IMR-90 (cell line): Measurements from ENCODE around the gene SERPINB1. TPM values are rescaled to one million over a fixed set of nuclear protein-coding genes. Genes with fewer than 3 reads are reported as not detected.

Experiments
- ATAC-seq: fragments of 200-7000 bp; cut with Tn5 transposase; 2 replicates; pipeline ENCODE4 v1.9.1; 2020; ENCODE audit warnings: low read depth, mild to moderate bottlenecking, moderate library complexity
- BruUV-seq: library from RNA; stranded (reverse); fragments of 400-500 nt; replicated peaks from 2 replicates; lab custom pipeline; 2021; lab: Mats Ljungman, UMichigan
- CTCF ChIA-PET: fragments of 300-600 bp; formaldehyde crosslinking; extraction: SDS; loops from one replicate; lab custom pipeline; 2021; ENCODE audit warnings: antibody characterized with exemption; lab: Yijun Ruan, JAX
- POLR2A ChIA-PET: fragments of 300-600 bp; sonication (Branson Sonifier 250); formaldehyde crosslinking; loops from one replicate; lab custom pipeline; 2022; ENCODE audit warnings: antibody characterized with exemption; ENCODE audit not compliant: unreplicated experiment; lab: Charles Lee
- DNase-seq: peaks from one replicate; pipeline ENCODE4 v3.0.0; 2013
- H2AFZ ChIP-seq: replicated peaks from 2 replicates; pipeline ENCODE3; 2013; ENCODE audit warnings: low read length, mild to moderate bottlenecking; ENCODE audit not compliant: poor library complexity
- H2AK5ac ChIP-seq: 2 replicates; pipeline ENCODE4 v1.6.1; 2013; ENCODE audit warnings: low read depth, low read length, inconsistent platforms
- H2AK9ac ChIP-seq: replicated peaks from 2 replicates; pipeline ENCODE3; 2013; ENCODE audit warnings: mild to moderate bottlenecking, low read depth, low read length, moderate library complexity; ENCODE audit not compliant: poor library complexity
- H2BK120ac ChIP-seq: 2 replicates; pipeline ENCODE4 v1.6.1; 2013; ENCODE audit warnings: low read depth, low read length, inconsistent platforms
- H2BK15ac ChIP-seq: 3 replicates; pipeline ENCODE4 v1.6.1; 2013; ENCODE audit warnings: low read depth, low read length, inconsistent platforms
- H2BK20ac ChIP-seq: 2 replicates; pipeline ENCODE4 v1.6.1; 2013; ENCODE audit warnings: low read depth, mild to moderate bottlenecking, inconsistent platforms, low read length, moderate library complexity
- H2BK5ac ChIP-seq: 2 replicates; pipeline ENCODE4 v1.6.1; 2013; ENCODE audit warnings: mild to moderate bottlenecking, low read depth, low read length, inconsistent platforms; ENCODE audit not compliant: poor library complexity, severe bottlenecking
- H3K14ac ChIP-seq: replicated peaks from 2 replicates; pipeline ENCODE4 v1.6.1; 2013; ENCODE audit warnings: low read depth, low read length, inconsistent platforms
- H3K18ac ChIP-seq: 2 replicates; pipeline ENCODE4 v1.6.1; 2013; ENCODE audit warnings: low read depth, low read length, control low read depth
- H3K23ac ChIP-seq: 2 replicates; pipeline ENCODE4 v1.6.1; 2013; ENCODE audit warnings: low read depth, low read length, inconsistent platforms
- H3K27ac ChIP-seq: 2 replicates; pipeline ENCODE4 v1.5.1; 2013; ENCODE audit warnings: mild to moderate bottlenecking, control low read depth, low read length; ENCODE audit not compliant: insufficient read depth
- H3K27me3 ChIP-seq: 2 replicates; pipeline ENCODE4 v1.6.1; 2013; ENCODE audit warnings: low read length; ENCODE audit not compliant: control insufficient read depth, insufficient read depth
- H3K36me3 ChIP-seq: 2 replicates; pipeline ENCODE4 v1.6.1; 2013; ENCODE audit warnings: low read length, mixed read lengths; ENCODE audit not compliant: control insufficient read depth, insufficient read depth
- H3K4ac ChIP-seq: 2 replicates; pipeline ENCODE4 v1.6.1; 2013; ENCODE audit warnings: low read depth, low read length, inconsistent platforms
- H3K4me1 ChIP-seq: 2 replicates; pipeline ENCODE4 v1.6.1; 2013; ENCODE audit warnings: low read length, mixed read lengths; ENCODE audit not compliant: control insufficient read depth, insufficient read depth
- H3K4me2 ChIP-seq: 2 replicates; pipeline ENCODE4 v1.6.1; 2013; ENCODE audit warnings: low read depth, mild to moderate bottlenecking, control low read depth, low read length, moderate library complexity
- H3K4me3 ChIP-seq: 2 replicates; pipeline ENCODE4 v1.5.1; 2013; ENCODE audit warnings: low read depth, mild to moderate bottlenecking, control low read depth, low read length, moderate library complexity; ENCODE audit not compliant: insufficient read depth
- H3K56ac ChIP-seq: 2 replicates; pipeline ENCODE4 v1.6.1; 2013; ENCODE audit warnings: low read length, inconsistent platforms; ENCODE audit not compliant: insufficient read depth; ENCODE audit errors: extremely low read depth
- H3K79me1 ChIP-seq, 2 experiments: 2 replicates each; pipeline ENCODE4 v1.6.1; 2013; ENCODE audit warnings: low read length in 2 of 2, inconsistent platforms in 1 of 2, low read depth in 1 of 2
- H3K9ac ChIP-seq: 2 replicates; pipeline ENCODE4 v1.6.1; 2013; ENCODE audit warnings: low read depth, low read length, control low read depth
- H3K9me1 ChIP-seq: 2 replicates; pipeline ENCODE4 v1.6.1; 2013; ENCODE audit warnings: low read length, inconsistent platforms; ENCODE audit not compliant: insufficient read depth
- H3K9me3 ChIP-seq: 2 replicates; pipeline ENCODE4 v1.6.1; 2013; ENCODE audit warnings: low read length; ENCODE audit not compliant: control insufficient read depth, insufficient read depth
- H4K20me1 ChIP-seq: 2 replicates; pipeline ENCODE4 v1.6.1; 2013; ENCODE audit warnings: low read length, inconsistent platforms; ENCODE audit not compliant: insufficient read depth
- H4K5ac ChIP-seq: 2 replicates; pipeline ENCODE4 v1.6.1; 2013; ENCODE audit warnings: mild to moderate bottlenecking, low read depth, low read length, control low read depth
- H4K8ac ChIP-seq, 2 experiments: 2 replicates each; pipeline ENCODE4 v1.6.1; 2013; ENCODE audit warnings: low read depth in 2 of 2, low read length in 2 of 2, control low read depth in 1 of 2, inconsistent platforms in 1 of 2
- H4K91ac ChIP-seq: 2 replicates; pipeline ENCODE4 v1.6.1; 2013; ENCODE audit warnings: low read depth, low read length, inconsistent platforms; ENCODE audit not compliant: insufficient read depth
- BHLHE40 ChIP-seq: fragments of 150-350 bp; IDR thresholded peaks from 2 replicates; pipeline ENCODE4 v1.6.1; 2016; ENCODE audit warnings: mild to moderate bottlenecking, low read depth, low read length
- MAFK ChIP-seq: IDR thresholded peaks from 2 replicates; pipeline ENCODE4 v1.6.1; 2012; ENCODE audit warnings: low read depth, low read length, improper control_type of control experiment
- RCOR1 ChIP-seq: IDR thresholded peaks from 2 replicates; pipeline ENCODE4 v1.6.1; 2012; ENCODE audit warnings: mild to moderate bottlenecking, low read length, improper control_type of control experiment; ENCODE audit not compliant: insufficient replicate concordance
- WGBS, 2 experiments: methylation state at CpG; one replicate each; pipeline versions ENCODE4 v1.1.5 to v1.1.7; 2013; ENCODE audit warnings: missing lambda C conversion rate in 2 of 2; ENCODE audit not compliant: insufficient read length in 1 of 2; ENCODE audit errors: extremely low coverage in 2 of 2; 5-methylcytosine and 5-hydroxymethylcytosine counted together
- dilution Hi-C: fragments of 300-500 bp; cut with HindIII; formaldehyde crosslinking; loops from one replicate; pipeline ENCODE4 v1.14.3; 2018; ENCODE audit warnings: low sequenced_read_pairs; ENCODE audit not compliant: unreplicated experiment
- in situ Hi-C: fragments of 300-500 bp; cut with MboI; formaldehyde crosslinking; loops from 3 replicates; pipeline ENCODE4 v1.14.3; 2019; ENCODE audit warnings: low sequenced_read_pairs, inconsistent platforms, mixed read lengths
- intact Hi-C: fragments of 100-400 bp; cut with micrococcal nuclease; formaldehyde crosslinking; loops from 2 replicates; pipeline ENCODE4 v1.10.0; 2022
- polyA plus RNA-seq, 3 experiments: library from polyadenylated mRNA; depleted of rRNA; stranded (reverse); fragments of >200 nt; gene quantifications; 2 replicates each; pipeline ENCODE4 v1.2.3, GENCODE V29; 2012; ENCODE audit warnings: low replicate concordance in 1 of 3
- total RNA-seq: library from RNA; depleted of rRNA; stranded (reverse); fragments of >200 nt; gene quantifications from 2 replicates; pipeline ENCODE4 v1.2.3, GENCODE V29; 2012
- TF ChIP-seq, protein P1 (sequence below): conservative IDR thresholded peaks from 2 replicates; pipeline ENCODE4 v1.5.1; 2012; ENCODE audit warnings: mild to moderate bottlenecking, low read depth, low read length, improper control_type of control experiment

Gene SERPINB1
- total and polyA plus RNA-seq, 2 of the 4 experiments (the other 2 are of a cell fraction) = 6.1 to 9.1 TPM

DNA sequence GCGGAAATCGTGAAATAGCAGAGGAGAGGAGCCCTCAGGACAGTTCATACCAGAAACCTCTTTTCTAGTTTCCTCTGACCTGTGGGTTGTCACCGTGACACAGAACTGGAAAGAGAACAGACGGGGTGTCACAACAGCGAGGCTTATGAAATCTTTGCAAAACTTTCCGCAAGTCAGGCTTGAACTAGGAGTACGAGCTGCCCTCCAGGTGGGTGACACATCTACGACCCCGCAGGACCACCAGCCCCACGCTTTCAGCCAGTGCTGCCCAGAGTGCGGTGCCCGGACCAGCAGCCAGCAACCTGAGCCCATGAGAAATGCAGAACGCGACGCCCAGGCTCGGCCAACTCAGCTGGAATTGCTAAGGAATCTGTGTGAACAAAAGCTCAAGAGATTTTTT is 45.7 kb downstream of the SERPINB1 start:
- Histone ChIP-seq H3K9me1 (peaks cover 17% of the 10 kb centered on the region; the same call in 1 of the 2 replicates), H2BK20ac (no peak overlapping the region), H3K23ac (no peak overlapping the region), H3K27ac (no peak overlapping the region), H3K4me3 (no peak overlapping the region), H4K8ac (no peak overlapping the region), H3K4me1 (peaks cover 9% of the 10 kb centered on the region; the same call in 1 of the 2 replicates), H3K79me1 (peaks cover 7 to 43% of the 10 kb centered on the region in 2 experiments; a peak in 3 of 4 replicates), H3K9me3 (no peaks in the 10 kb centered on the region), H2BK15ac (no peak overlapping the region), H3K27me3 (no peaks in the 10 kb centered on the region), H3K14ac (no peak overlapping the region), H2BK5ac (no peak overlapping the region), H2AK5ac (no peak overlapping the region), H3K9ac (no peak overlapping the region), H2BK120ac (no peak overlapping the region), H3K4ac (no peak overlapping the region), H2AFZ (no peak overlapping the region), H3K18ac (no peak overlapping the region), H3K56ac (no peak overlapping the region), H4K91ac (no peak overlapping the region), H4K20me1 (no peaks in the 10 kb centered on the region), H2AK9ac (no peak overlapping the region), H3K36me3 (no peaks in the 10 kb centered on the region), H3K4me2 (no peak overlapping the region), H4K5ac (no peak overlapping the region)
- no TSS peak for BruUV-seq
- POLR2A ChIA-PET = no interaction called here
- in situ Hi-C loops (loop anchor here (10.0 kb wide), 1 partner anchor 139 kb away; no protein-coding TSS in a partner anchor), intact Hi-C loops (no loop called here), dilution Hi-C loops (no loop called here)
- DNase-seq (no peak), ATAC-seq (no peak)
- CTCF ChIA-PET = interaction anchor here (0.6 kb wide), 1 partner anchor 58 kb away, joined by 3 read pairs; no protein-coding TSS in a partner anchor
- TF ChIP-seq RCOR1 (no peak), MAFK (no peak), BHLHE40 (no peak)
- TF ChIP-seq, protein P1, sequence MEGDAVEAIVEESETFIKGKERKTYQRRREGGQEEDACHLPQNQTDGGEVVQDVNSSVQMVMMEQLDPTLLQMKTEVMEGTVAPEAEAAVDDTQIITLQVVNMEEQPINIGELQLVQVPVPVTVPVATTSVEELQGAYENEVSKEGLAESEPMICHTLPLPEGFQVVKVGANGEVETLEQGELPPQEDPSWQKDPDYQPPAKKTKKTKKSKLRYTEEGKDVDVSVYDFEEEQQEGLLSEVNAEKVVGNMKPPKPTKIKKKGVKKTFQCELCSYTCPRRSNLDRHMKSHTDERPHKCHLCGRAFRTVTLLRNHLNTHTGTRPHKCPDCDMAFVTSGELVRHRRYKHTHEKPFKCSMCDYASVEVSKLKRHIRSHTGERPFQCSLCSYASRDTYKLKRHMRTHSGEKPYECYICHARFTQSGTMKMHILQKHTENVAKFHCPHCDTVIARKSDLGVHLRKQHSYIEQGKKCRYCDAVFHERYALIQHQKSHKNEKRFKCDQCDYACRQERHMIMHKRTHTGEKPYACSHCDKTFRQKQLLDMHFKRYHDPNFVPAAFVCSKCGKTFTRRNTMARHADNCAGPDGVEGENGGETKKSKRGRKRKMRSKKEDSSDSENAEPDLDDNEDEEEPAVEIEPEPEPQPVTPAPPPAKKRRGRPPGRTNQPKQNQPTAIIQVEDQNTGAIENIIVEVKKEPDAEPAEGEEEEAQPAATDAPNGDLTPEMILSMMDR = no peak
- WGBS, 2 experiments = 95% methylated on average over 9 of the region's 16 CpGs; no CpG with 5 or more reads in 1 of the 2 experiments
